Transverse colon (tissue), 4 donors: Measurements from ENCODE around the gene ETHE1.

Source experiments
- CTCF ChIP-seq, 5 experiments: fragments of 200-600 bp in 3 of 5; fragments of 450-650 bp in 2 of 5; sonication (generic) in 3 of 5; IDR thresholded peaks; 1 replicate in 2 of 5; 2 replicates in 3 of 5; pipeline ENCODE4 v1.5.1; 2016 to 2017; ENCODE audit warnings: antibody characterized with exemption in 5 of 5, inconsistent platforms in 3 of 5, mild to moderate bottlenecking in 2 of 5, moderate library complexity in 1 of 5
- POLR2A ChIP-seq: fragments of 450-650 bp; IDR thresholded peaks from one replicate; pipeline ENCODE4 v1.6.1; 2016; ENCODE audit warnings: antibody characterized with exemption, mild to moderate bottlenecking, moderate library complexity
- POLR2AphosphoS5 ChIP-seq, 3 donors: sonication (generic); formaldehyde crosslinking; IDR thresholded peaks; one replicate each; pipeline ENCODE4 v1.6.1; 2016; ENCODE audit warnings: antibody characterized with exemption in 3 of 3

- TF ChIP-seq POLR2A (no peak), POLR2AphosphoS5 (IDR thresholded peaks at IDR 0.05) (no peak), CTCF (IDR thresholded peaks at IDR 0.05) (no peak)
These were observed 19.6 kb upstream of the ETHE1 start for GRCh38 chr19:43546581-43546980.
